ENCODE measurements around the gene DHX8. TPM values are rescaled to one million over a fixed set of nuclear protein-coding genes. Genes with fewer than 3 reads are reported as not detected.

The DHX8 gene
- total RNA-seq, 1 donor from 2014 or later = 63.4 TPM

GRCh38 chr17:43549496-43549895, 65.7 kb downstream of the DHX8 start:
- H3K27me3 Mint-ChIP-seq = peaks cover 53% of the 10 kb centered on the region
- H3K36me3 Mint-ChIP-seq (ENCODE audit: low read depth) = no peaks in the 10 kb centered on the region
- intact Hi-C loops (cut with micrococcal nuclease) = no loop called here

DNA sequence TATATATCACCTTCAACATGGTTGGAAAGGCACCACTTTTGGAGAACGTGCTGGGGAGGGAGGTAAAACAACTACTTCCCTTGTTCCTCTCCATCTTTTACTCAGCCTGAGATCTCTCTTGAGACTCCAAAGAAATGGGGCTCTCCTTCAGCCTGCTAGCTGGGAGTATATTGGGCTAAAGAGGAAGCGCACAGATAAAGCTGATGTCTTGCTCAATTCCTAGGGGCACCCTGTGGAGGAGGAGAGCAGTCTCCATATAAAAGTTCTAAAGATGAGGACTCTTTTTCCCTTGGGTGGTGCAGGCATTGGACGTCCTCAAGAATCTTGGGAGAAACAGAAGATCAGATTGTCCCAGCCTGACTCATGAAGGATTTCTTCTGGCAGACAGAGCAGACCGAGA, 67.0 kb downstream of the DHX8 start:
- peaks cover 47% of the 10 kb centered on the region for H3K27me3 Mint-ChIP-seq
- DNase-seq (no peak), ATAC-seq (ENCODE audit: low read depth) (no peak)
- intact Hi-C loops (cut with micrococcal nuclease) = no loop called here
- H3K9me3 Mint-ChIP-seq = no peaks in the 10 kb centered on the region
- no peaks in the 10 kb centered on the region for H3K36me3 Mint-ChIP-seq (ENCODE audit: low read depth)
- ChIA-PET POLR2A (no interaction called here), CTCF (no interaction called here)
- H3K27ac Mint-ChIP-seq = no peak overlapping the region
- no peak for TF ChIP-seq CTCF (IDR thresholded peaks at IDR 0.05)
- H3K4me1 Mint-ChIP-seq = peaks cover 13% of the 10 kb centered on the region
- no peak overlapping the region for H3K4me3 Mint-ChIP-seq

More at GRCh38 chr17:43549496-43549895, 65.7 kb downstream of the DHX8 start:
- Mint-ChIP-seq H3K4me1 (peaks cover 20% of the 10 kb centered on the region), H3K4me3 (no peak overlapping the region), H3K27ac (no peak overlapping the region), H3K9me3 (no peaks in the 10 kb centered on the region)
- ChIA-PET CTCF (no interaction called here), POLR2A (no interaction called here)
- ATAC-seq (ENCODE audit: low read depth) (no peak), DNase-seq (no peak)
- TF ChIP-seq CTCF (IDR thresholded peaks at IDR 0.05) = no peak

DNA sequence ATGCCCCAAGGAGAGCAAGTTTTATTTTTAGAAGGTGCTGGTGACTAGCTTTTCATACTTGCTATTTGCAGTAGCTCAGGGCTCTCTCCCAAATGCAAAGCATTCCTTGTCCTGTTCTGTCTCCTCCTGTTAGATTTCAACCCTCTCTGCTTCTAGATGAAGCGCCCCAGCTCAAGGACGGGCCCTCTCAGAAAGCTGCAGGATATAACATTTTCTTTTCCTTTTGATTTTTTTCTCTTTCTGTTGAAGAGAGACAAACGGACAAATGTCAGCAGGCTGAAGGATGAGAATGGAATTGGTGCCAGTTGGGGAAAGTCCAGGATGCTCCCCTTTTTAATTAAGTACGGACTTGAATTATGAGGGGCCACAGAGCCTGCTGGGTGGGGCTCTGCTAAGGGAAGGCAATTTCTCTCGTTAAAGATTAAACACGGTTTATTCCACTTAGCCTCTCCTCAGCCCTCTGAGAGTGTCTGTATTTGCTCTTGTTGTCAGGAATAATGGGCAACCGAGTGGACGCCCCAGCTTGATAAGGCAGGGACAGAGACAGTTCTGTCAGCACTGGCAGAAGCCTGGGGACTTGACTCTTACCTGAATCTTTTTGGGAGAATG, 68.6 kb downstream of the DHX8 start:
- H3K36me3 Mint-ChIP-seq (ENCODE audit: low read depth) = no peaks in the 10 kb centered on the region
- DNase-seq = no peak
- no peaks in the 10 kb centered on the region for H3K9me3 Mint-ChIP-seq
- intact Hi-C loops (cut with micrococcal nuclease) = no loop called here
- no peak for ATAC-seq (ENCODE audit: low read depth)
- no peak overlapping the region for H3K4me3 Mint-ChIP-seq
- TF ChIP-seq CTCF (IDR thresholded peaks at IDR 0.05) = no peak
- H3K4me1 Mint-ChIP-seq = peaks cover 2% of the 10 kb centered on the region
- H3K27ac Mint-ChIP-seq = no peak overlapping the region
- H3K27me3 Mint-ChIP-seq = peaks cover 48% of the 10 kb centered on the region
- ChIA-PET POLR2A (no interaction called here), CTCF (no interaction called here)

DNA sequence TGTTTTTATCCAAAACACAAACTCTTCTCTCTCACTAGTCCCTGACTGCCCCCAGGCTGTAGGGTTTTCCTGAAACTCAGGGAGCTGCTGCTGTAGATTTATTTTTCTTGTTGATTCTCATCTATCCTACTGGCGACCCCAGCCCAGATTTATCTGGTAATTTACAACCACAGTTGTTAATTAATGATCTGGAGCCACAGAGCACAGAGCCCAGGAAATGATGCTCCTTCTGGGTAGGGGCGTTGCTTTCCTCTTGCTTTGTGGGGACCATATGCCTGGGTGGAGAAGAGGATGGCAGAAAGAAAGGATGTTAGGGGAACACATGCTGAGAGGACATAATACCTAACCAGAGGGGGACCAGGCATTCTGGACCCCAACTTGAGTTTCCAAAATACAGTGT, 69.8 kb downstream of the DHX8 start:
- no peak overlapping the region for H3K4me3 Mint-ChIP-seq
- no peak for TF ChIP-seq CTCF (IDR thresholded peaks at IDR 0.05)
- ChIA-PET POLR2A (no interaction called here), CTCF (no interaction called here)
- H3K9me3 Mint-ChIP-seq = no peaks in the 10 kb centered on the region
- H3K4me1 Mint-ChIP-seq = no peaks in the 10 kb centered on the region
- DNase-seq (no peak), ATAC-seq (ENCODE audit: low read depth) (no peak)
- intact Hi-C loops (cut with micrococcal nuclease) = no loop called here
- H3K36me3 Mint-ChIP-seq (ENCODE audit: low read depth) = no peaks in the 10 kb centered on the region
- H3K27ac Mint-ChIP-seq = no peak overlapping the region
- peaks cover 46% of the 10 kb centered on the region for H3K27me3 Mint-ChIP-seq

DNA sequence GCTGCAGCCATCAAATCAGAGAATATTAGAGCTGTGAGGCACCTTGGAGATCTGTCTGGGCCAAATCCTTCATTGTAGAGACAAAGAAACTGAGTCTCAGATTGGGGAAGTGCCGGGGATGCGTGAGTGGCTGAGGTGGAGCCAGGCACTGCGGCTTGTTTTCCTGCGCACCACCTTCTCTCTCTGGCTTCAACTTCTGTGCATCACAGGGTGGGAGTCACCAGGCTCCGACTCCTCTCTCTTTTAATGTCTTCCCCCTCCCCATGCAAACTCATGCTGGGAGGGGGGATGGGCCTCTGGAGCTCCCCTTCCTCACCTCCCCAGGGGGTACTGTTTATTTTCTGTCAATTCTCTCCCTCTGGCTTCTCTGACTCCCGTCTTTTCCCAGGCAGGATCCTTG, 71.1 kb downstream of the DHX8 start:
- no peaks in the 10 kb centered on the region for H3K4me1 Mint-ChIP-seq
- no peaks in the 10 kb centered on the region for H3K9me3 Mint-ChIP-seq
- no peak for DNase-seq
- peaks cover 38% of the 10 kb centered on the region for H3K27me3 Mint-ChIP-seq
- POLR2A ChIA-PET = no interaction called here
- no peaks in the 10 kb centered on the region for H3K36me3 Mint-ChIP-seq (ENCODE audit: low read depth)
- no peak overlapping the region for H3K4me3 Mint-ChIP-seq
- no peak for ATAC-seq (ENCODE audit: low read depth)
- no peak for TF ChIP-seq CTCF (IDR thresholded peaks at IDR 0.05)
- H3K27ac Mint-ChIP-seq = no peak overlapping the region
- CTCF ChIA-PET = no interaction called here
- intact Hi-C loops (cut with micrococcal nuclease) = no loop called here

Data from activated B cell treated with CpG ODN at 0.5 μM for 24 hours (primary cell).